ENCODE measurements around the gene PLXNB3. TPM values are rescaled to one million over a fixed set of nuclear protein-coding genes. Genes with fewer than 3 reads are reported as not detected.
A peak's percentile ranks its signal among the peaks of the same experiment; 100 is the strongest.
"Not testable (repeated sequence)": the region's sequence is repeated elsewhere in the genome, so short reads cannot be mapped to it uniquely, and the experiment has no call there.

PLXNB3 gene
- total RNA-seq, 2 experiments from 2014 or later: 0.23 to 0.35 TPM

DNA sequence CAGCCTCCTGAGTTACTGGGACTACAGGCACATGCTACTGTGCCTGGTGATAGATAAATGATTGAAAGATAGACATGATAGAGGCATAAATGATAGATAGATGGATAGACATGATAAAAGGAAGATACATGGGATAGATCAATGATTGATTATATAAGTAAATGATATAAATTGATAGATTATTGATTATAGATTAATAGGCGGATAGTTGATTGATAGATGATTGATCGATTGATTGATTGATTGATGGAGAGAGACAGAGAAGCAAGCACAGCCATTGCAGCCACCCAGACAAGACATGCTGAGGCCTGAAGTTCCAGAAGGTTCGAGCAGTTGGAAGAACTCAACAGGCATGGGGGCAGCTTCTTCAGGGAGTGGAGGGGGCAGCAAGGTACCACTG, 17.7 kb upstream of the PLXNB3 start:
- POLR2A ChIA-PET: no interaction called here
- Mint-ChIP-seq H3K36me3 (ENCODE audit: low read depth) (no peaks in the 10 kb centered on the region), H3K4me1 (peaks cover 4% of the 10 kb centered on the region), H3K27ac (no peak overlapping the region), H3K9me3 (no peaks in the 10 kb centered on the region), H3K27me3 (peaks cover 11% of the 10 kb centered on the region), H3K4me3 (no peak overlapping the region)
- CTCF ChIA-PET: no interaction called here
- no peak for DNase-seq

DNA sequence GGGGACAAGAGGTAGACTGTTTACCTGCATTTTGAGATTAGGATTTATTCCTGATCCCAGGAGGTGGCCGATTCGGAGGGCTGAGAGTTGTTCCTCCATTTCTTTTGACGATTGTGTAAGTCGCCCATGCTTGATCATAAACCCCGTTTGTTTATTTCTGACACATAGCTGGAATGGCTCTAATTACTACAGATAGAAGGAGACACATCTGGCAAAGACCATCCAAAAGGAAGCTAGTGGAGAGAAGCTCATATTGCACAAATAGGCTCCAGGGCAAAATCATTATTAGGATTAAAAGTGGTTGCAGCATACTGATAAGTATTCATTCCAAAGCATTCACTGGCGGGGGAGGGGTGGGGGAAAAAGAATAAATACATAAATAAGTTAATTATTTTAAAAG, 17.1 kb upstream of the PLXNB3 start:
- H3K4me3 Mint-ChIP-seq; H3K36me3 Mint-ChIP-seq (ENCODE audit: low read depth); DNase-seq; POLR2A ChIA-PET; H3K4me1 Mint-ChIP-seq; H3K27ac Mint-ChIP-seq; H3K9me3 Mint-ChIP-seq; CTCF ChIA-PET: not testable (repeated sequence)
- peaks cover 11% of the 10 kb centered on the region for H3K27me3 Mint-ChIP-seq

DNA sequence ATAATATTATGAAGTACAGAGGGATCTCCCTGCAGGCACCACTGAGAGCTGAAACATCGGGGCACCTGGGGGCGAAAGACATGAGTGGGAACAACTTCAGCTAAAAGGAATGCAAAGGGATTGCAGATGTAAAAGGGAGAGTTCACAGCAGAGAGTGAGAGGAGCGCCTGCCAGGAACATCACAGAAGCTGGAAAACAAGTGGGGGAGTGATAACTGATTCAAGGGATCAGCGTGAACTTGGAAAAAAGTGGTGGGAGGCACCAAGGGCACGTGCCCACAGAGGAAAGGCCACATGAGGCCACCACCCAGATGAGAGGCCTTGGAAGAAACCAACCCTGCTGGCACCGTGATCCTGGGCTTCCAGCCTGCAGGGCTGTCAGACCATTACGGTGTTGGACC, 15.0 kb upstream of the PLXNB3 start:
- H3K9me3 Mint-ChIP-seq; H3K4me3 Mint-ChIP-seq; H3K36me3 Mint-ChIP-seq (ENCODE audit: low read depth); POLR2A ChIA-PET; H3K4me1 Mint-ChIP-seq; H3K27ac Mint-ChIP-seq; DNase-seq: not testable (repeated sequence)
- CTCF ChIA-PET: interaction anchor here (0.6 kb wide), 1 partner anchor 50 kb away, joined by 4 read pairs; no protein-coding TSS in a partner anchor
- H3K27me3 Mint-ChIP-seq: peaks cover 11% of the 10 kb centered on the region

DNA sequence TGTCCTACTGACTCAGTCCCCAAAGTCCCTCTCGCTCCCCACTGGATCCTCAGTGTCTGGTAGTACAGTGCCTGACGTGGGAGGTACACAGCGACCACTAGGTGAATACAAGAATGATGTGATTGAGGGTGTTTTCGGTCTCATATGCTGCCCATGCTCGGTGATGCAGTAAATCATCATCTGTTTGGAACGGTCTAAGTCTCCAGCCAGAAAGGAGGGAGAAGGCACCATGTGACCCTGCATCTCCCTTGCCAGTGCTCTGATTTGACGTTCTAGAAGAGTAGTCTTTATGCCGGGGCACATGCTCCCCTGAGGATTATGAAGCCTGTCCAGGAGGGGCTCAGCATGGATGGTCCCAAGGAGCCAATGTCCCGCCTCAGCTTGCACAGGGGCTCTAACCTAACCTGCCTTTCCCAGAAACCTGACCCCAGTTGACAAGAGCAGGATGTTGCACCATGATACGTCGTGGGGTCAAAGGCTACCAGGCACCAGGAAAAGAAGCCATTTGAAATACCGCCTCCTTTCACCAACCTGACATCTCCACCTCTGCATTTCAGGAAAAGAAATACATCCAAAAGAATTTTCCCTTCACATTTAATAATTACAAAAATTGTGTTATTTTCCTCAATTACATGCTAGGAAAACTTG, 13.8 kb upstream of the PLXNB3 start:
- POLR2A ChIA-PET: no interaction called here
- DNase-seq: no peak
- H3K9me3 Mint-ChIP-seq: no peaks in the 10 kb centered on the region
- no peak overlapping the region for H3K27ac Mint-ChIP-seq
- H3K36me3 Mint-ChIP-seq (ENCODE audit: low read depth): no peaks in the 10 kb centered on the region
- no peaks in the 10 kb centered on the region for H3K4me1 Mint-ChIP-seq
- peaks cover 10% of the 10 kb centered on the region for H3K27me3 Mint-ChIP-seq
- CTCF ChIA-PET: no interaction called here
- no peak overlapping the region for H3K4me3 Mint-ChIP-seq

DNA sequence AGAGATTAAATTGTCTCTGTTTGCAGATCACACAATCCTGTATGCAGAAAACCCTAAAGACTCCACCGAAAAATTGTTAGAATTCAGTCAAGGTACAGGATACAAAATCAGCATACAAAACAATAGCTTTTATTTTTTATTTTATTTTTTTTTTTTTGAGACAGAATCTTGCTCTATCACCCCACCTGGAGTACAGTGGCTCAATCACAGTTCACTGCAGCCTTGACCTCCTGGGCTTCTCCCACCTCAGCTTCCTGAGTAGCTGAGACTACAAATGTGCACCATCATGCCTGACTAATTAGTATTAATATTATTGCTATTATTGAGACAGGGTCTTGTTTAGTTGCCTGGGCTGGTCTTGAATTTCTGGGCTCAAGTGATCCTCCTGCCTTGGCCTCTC, 8.9 kb upstream of the PLXNB3 start:
- Mint-ChIP-seq H3K36me3 (ENCODE audit: low read depth) (no peaks in the 10 kb centered on the region), H3K9me3 (no peaks in the 10 kb centered on the region), H3K27me3 (peaks cover 13% of the 10 kb centered on the region), H3K4me1 (no peaks in the 10 kb centered on the region), H3K4me3 (no peak overlapping the region), H3K27ac (no peak overlapping the region)
- DNase-seq: no peak
- ChIA-PET POLR2A (no interaction called here), CTCF (interaction anchor here (0.6 to 0.9 kb wide), 2 partner anchors 8 to 616 kb away, joined by 3 read pairs; no protein-coding TSS in a partner anchor)

DNA sequence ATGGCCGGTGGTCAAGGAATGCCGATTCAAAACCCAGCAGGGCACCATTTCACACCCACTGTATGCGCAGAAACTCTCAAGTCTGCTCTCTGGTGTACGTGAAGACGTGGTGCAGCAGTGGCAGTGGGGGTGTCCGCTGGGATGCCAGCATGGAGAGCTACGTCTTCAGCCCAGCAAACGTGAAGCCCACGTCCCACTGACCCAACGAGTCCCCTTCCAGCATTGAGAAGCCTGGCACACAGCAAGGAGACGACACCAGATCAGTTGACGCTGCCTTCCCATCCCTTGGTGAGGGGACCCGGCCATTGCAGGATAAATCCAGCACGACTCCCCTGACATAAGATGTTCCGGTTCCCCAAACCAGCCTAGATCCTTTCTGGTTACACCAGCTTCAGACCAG, 2.2 kb upstream of the PLXNB3 start:
- Mint-ChIP-seq H3K9me3 (no peaks in the 10 kb centered on the region), H3K36me3 (ENCODE audit: low read depth) (no peaks in the 10 kb centered on the region), H3K27me3 (peaks cover 6% of the 10 kb centered on the region), H3K4me3 (no peak overlapping the region), H3K27ac (no peak overlapping the region), H3K4me1 (peaks cover 8% of the 10 kb centered on the region)
- ChIA-PET POLR2A (no interaction called here), CTCF (interaction anchor here (0.5 to 1.2 kb wide), 2 partner anchors 187 to 410 kb away, joined by 3 to 4 read pairs; no protein-coding TSS in a partner anchor)
- DNase-seq: no peak

DNA sequence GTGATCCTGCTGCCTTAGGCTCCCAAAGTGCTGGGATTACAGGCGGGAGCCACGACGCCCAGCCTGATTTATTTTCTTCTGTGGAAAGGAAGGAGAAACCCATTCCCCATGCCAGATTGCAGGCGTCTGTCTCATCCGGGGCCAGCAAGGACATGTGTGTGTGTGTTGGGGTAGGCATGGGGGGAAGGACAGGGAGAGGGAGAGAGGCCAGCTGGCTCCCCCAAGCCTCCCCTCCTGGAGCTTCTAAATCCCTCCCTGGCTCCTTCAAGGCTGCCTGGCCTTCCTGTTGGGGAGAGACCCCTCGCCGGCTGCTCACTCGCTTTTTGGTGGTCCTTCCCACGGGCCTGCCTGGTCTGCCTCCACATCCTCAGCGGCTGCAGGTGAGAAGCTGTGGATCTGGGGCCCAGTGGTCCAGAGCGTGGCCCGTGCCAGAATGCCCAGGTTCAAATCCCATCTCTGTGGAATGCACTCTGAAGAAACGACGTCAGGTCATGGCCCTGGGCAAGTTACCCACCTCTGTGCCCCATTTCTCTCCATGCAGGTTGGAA, 1.3 kb upstream of the PLXNB3 start:
- peaks cover 8% of the 10 kb centered on the region for H3K4me1 Mint-ChIP-seq
- H3K36me3 Mint-ChIP-seq (ENCODE audit: low read depth): no peaks in the 10 kb centered on the region
- CTCF ChIA-PET: interaction anchor here (1.2 to 1.9 kb wide), 6 partner anchors 12 to 190 kb away, joined by 3 to 7 read pairs (median 4); no protein-coding TSS in a partner anchor
- H3K4me3 Mint-ChIP-seq: no peak overlapping the region
- no peaks in the 10 kb centered on the region for H3K9me3 Mint-ChIP-seq
- H3K27me3 Mint-ChIP-seq: peaks cover 1% of the 10 kb centered on the region
- no peak for DNase-seq
- no peak overlapping the region for H3K27ac Mint-ChIP-seq
- POLR2A ChIA-PET: interaction anchor here (0.7 kb wide), 1 partner anchor 173 kb away, joined by 3 read pairs; no protein-coding TSS in a partner anchor

DNA sequence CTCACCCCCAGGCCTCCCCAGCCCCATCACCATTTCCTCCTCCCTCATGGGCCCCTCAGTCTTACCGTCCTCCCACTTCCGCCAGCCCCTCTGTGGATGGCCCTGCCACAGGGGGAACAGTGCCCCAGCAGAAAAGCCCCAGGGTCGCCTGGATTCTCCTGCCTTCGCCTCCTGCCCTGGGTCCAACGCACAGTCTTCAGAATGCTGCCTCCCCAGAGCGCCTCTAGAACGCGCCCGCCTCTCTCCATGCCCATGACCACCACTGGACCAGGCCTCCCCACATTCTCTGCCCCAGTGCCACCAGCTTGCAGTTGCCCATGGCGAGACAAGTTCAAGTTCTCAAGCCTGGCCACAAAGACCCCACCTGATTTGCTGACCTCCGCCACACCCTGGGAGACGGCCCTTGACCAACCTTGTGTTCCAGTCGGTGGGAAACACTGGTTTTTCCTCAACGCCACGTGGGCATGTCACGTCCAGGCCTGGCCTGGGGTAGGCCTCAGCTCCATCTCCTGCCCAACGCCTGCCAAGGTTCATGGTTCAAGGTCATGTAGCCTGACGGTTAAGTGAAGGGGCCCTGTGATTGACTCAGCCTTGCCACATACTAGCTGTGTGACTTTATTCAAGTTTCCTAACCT, 634 bp upstream of the PLXNB3 start:
- Mint-ChIP-seq H3K27ac (no peak overlapping the region), H3K4me3 (no peak overlapping the region), H3K27me3 (no peaks in the 10 kb centered on the region), H3K36me3 (ENCODE audit: low read depth) (no peaks in the 10 kb centered on the region), H3K9me3 (no peaks in the 10 kb centered on the region), H3K4me1 (peaks cover 8% of the 10 kb centered on the region)
- ChIA-PET CTCF (interaction anchor here (0.7 to 1.9 kb wide), 13 partner anchors 8 to 189 kb away, joined by 3 to 7 read pairs (median 3); no protein-coding TSS in a partner anchor), POLR2A (interaction anchor here (0.7 kb wide), 1 partner anchor 173 kb away, joined by 3 read pairs; no protein-coding TSS in a partner anchor)
- DNase-seq: no peak

DNA sequence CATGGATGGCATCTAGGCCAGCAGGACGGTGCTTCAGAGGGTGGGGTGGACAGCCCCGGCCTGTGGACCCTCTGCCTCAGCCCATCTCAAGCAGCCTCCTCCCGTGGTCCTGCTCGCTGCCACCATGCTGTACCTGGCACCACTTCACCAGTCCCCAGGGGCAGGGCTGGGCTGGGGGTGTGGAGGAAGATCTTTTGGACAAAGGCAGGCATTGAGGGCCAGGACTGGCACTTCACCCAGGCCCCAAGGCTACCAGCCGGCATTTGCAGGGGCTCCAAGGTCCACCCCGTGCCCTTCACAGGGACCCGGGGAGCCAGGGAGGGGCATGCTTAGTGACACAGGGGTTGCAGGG, 713 bp downstream of the PLXNB3 start:
- Mint-ChIP-seq H3K9me3 (no peaks in the 10 kb centered on the region), H3K4me1 (peaks cover 8% of the 10 kb centered on the region), H3K4me3 (no peak overlapping the region), H3K27me3 (no peaks in the 10 kb centered on the region), H3K27ac (no peak overlapping the region), H3K36me3 (ENCODE audit: low read depth) (no peaks in the 10 kb centered on the region)
- POLR2A ChIA-PET: no interaction called here
- DNase-seq: no peak
- CTCF ChIA-PET: interaction anchor here (1.0 to 1.9 kb wide), 4 partner anchors 181 to 188 kb away, joined by 3 to 6 read pairs (median 4); no protein-coding TSS in a partner anchor

DNA sequence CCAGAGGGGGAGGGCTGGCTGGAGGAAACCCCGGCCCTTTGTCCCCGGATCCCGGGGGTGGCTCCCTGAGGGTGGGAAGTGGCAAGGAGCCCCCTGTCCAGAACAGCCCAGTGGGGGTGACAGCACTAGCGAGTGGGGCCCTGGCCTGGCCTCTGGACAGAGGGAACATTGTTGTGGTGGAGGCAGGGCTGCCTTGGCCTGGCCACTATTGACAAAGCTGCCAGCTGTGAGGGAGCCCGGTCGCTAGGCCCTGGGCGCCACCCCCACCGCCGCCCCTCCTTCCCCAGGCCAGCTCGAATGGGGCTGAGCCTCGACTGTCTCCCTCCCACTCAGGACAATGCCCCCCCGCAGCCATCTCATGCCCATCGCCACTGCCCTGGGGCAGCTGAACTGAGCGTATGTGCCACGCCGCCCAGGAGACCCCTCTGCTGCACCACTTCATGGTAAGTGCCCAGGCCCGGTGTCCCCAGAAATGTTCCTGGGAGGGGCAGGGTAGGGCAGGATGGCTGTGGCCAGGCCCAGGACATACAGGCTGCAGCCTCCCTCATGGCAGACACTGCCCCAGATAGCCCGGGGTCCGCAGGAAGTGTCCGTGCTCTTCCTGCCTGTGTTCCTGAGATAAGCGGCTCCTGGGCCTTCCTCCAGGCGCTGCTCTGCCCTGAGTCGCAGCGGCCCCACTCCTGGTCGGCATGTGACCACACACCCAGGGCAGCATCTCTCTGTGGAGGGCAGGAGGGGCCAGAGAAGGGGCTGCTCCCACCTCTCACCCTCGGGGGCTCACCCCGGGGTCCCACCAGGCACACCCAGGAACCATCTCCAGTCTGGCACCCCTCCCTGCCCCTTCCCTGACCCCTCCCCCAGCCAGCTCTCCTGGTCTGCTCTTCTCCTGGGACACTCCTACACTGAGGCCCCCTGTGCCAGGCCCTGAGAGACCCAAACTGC, 1.4 kb downstream of the PLXNB3 start:
- H3K4me1 Mint-ChIP-seq: peaks cover 8% of the 10 kb centered on the region
- ChIA-PET POLR2A (no interaction called here), CTCF (interaction anchor here (1.1 kb wide), 1 partner anchor 30 kb away, joined by 4 read pairs; no protein-coding TSS in a partner anchor)
- H3K9me3 Mint-ChIP-seq: no peaks in the 10 kb centered on the region
- DNase-seq: no peak
- H3K36me3 Mint-ChIP-seq (ENCODE audit: low read depth): no peaks in the 10 kb centered on the region
- H3K27ac Mint-ChIP-seq: no peak overlapping the region
- no peak overlapping the region for H3K4me3 Mint-ChIP-seq
- no peaks in the 10 kb centered on the region for H3K27me3 Mint-ChIP-seq

DNA sequence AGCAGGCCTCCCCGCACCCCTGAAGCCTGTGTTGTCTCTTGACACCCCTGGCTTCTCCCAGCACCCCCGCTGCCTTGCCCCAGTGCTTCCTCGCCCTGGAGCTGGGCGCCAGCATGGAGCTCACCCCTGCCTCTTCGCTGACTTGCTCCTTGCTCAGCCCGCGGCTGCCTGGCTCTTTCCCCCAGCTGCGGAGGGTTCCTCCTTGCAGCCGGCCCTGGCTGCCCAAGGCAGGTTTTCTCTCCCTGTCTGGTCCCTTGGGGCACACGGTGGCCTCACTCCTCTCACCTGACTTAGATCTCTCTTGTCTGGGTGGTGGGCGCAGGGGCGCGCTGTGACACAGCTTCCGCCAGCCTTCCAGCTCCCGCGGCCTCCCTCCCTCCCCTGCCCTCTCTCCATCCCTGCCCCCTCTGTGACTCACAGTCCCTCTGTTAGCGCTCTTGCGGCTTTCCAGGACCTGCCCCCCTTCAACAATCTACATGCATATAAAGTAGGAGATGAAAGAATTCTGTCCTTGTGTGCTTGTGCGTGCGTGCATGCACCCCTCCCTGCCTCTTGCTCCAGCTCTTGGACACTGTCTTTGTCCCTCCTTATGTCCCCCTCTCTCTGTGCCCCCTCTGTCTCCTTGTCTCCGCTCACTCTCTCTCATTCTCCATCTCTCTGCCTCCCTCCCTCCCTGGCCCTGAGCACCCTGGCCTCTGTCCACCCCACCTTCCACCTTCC, 2.2 kb downstream of the PLXNB3 start:
- ChIA-PET POLR2A (no interaction called here), CTCF (interaction anchor here (1.0 to 1.1 kb wide), 2 partner anchors 31 to 182 kb away, joined by 4 read pairs; no protein-coding TSS in a partner anchor)
- H3K27me3 Mint-ChIP-seq: no peaks in the 10 kb centered on the region
- no peak overlapping the region for H3K4me3 Mint-ChIP-seq
- peak overlapping the region; percentile 54 for H3K27ac Mint-ChIP-seq
- no peak for DNase-seq
- H3K36me3 Mint-ChIP-seq (ENCODE audit: low read depth): no peaks in the 10 kb centered on the region
- no peaks in the 10 kb centered on the region for H3K9me3 Mint-ChIP-seq
- H3K4me1 Mint-ChIP-seq: peaks cover 8% of the 10 kb centered on the region

Measured in activated CD4-positive, alpha-beta T cell treated with anti-CD3 and anti-CD28 coated beads, Interleukin-2, amount 10 ng/mL, durations not matched to agents 7 days and 5 days (primary cell).